Gastrocnemius medialis (tissue), 4 donors: ENCODE measurements around the gene ITPR2.

Experiments used
- POLR2A ChIP-seq, 2 donors: fragments of 450-650 bp; IDR thresholded peaks; one replicate each; pipeline ENCODE4 v1.6.1; 2017; ENCODE audit warnings: antibody characterized with exemption in 2 of 2, mild to moderate bottlenecking in 2 of 2, moderate library complexity in 2 of 2
- TF ChIP-seq, protein P1 (sequence below), 5 experiments: fragments of 450-650 bp in 3 of 5; fragments of 200-600 bp in 2 of 5; sonication (generic) in 2 of 5; IDR thresholded peaks in 4 of 5; conservative IDR thresholded peaks in 1 of 5; 1 replicate in 4 of 5; 2 replicates in 1 of 5; pipeline ENCODE4 v1.5.1; 2016 to 2019; ENCODE audit warnings: antibody characterized with exemption in 5 of 5, mild to moderate bottlenecking in 3 of 5, moderate library complexity in 3 of 5

DNA sequence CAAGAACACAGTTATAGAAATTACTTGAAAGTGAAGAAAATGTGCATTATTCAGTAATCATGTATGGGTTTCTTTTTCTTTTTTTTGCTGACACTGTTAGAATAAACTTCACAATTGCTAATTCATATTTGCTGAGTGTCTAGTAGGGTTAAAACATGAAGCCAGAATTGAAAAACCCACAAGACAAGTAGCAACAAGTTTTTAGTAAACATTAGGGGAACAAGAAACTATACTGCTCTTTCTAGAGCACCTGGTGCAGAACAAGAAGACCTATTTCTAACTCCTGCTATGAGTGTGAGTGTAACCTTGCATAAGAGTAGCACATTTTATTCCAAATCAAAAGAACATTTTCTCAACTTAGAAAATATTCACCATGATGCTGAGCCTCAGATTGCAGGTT, 83.2 kb downstream of the ITPR2 start:
- TF ChIP-seq, protein P1, sequence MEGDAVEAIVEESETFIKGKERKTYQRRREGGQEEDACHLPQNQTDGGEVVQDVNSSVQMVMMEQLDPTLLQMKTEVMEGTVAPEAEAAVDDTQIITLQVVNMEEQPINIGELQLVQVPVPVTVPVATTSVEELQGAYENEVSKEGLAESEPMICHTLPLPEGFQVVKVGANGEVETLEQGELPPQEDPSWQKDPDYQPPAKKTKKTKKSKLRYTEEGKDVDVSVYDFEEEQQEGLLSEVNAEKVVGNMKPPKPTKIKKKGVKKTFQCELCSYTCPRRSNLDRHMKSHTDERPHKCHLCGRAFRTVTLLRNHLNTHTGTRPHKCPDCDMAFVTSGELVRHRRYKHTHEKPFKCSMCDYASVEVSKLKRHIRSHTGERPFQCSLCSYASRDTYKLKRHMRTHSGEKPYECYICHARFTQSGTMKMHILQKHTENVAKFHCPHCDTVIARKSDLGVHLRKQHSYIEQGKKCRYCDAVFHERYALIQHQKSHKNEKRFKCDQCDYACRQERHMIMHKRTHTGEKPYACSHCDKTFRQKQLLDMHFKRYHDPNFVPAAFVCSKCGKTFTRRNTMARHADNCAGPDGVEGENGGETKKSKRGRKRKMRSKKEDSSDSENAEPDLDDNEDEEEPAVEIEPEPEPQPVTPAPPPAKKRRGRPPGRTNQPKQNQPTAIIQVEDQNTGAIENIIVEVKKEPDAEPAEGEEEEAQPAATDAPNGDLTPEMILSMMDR (IDR thresholded peaks at IDR 0.05 in 4 of 5, conservative IDR thresholded peaks at IDR 0.05 in 1 of 5): no peak
- TF ChIP-seq POLR2A (IDR thresholded peaks at IDR 0.05): no peak
